Measurements from ENCODE around the gene PPP2R5C. TPM values are rescaled to one million over a fixed set of nuclear protein-coding genes. Genes with fewer than 3 reads are reported as not detected.

PPP2R5C gene
- total and polyA plus RNA-seq, 7 experiments from 2014 or later: 155 to 449 (median 382) TPM

- ATAC-seq: peak; percentile 66
- H3K4me1 ChIP-seq (ENCODE audit: control insufficient read depth in 2 of 2, insufficient read depth in 2 of 2, low read length in 2 of 2): no peaks in the 10 kb centered on the region
- peaks cover 0 to 20% (median 8%) of the 10 kb centered on the region in 5 donors for H3K36me3 Mint-ChIP-seq
- intact Hi-C loops (cut with micrococcal nuclease): no loop called here
- no peak overlapping the region for H3K4me3 Mint-ChIP-seq
- H3K27ac Mint-ChIP-seq: peak overlapping the region in 1 of 9 donors; percentile 49
- no peak overlapping the region for H3K27ac ChIP-seq (ENCODE audit: low read depth, low read length)
- ChIA-PET CTCF (no interaction called here), POLR2A (no interaction called here)
- peaks cover 0 to 1% (median 0%) of the 10 kb centered on the region in 11 donors for H3K9me3 Mint-ChIP-seq
- H3K4me1 Mint-ChIP-seq: no peaks in the 10 kb centered on the region
- H3K27me3 Mint-ChIP-seq: no peaks in the 10 kb centered on the region
- H3K9me3 ChIP-seq (ENCODE audit: control insufficient read depth in 2 of 3, low read length in 3 of 3): no peaks in the 10 kb centered on the region
- DNase-seq: no peak
- H3K4me3 ChIP-seq (ENCODE audit: low read length): no peak overlapping the region
- H3K36me3 ChIP-seq (ENCODE audit: control insufficient read depth in 2 of 3, insufficient read depth in 3 of 3, low read length in 3 of 3): peaks cover 3 to 49% (median 4%) of the 10 kb centered on the region in 3 experiments
- H3K27me3 ChIP-seq (ENCODE audit: control insufficient read depth in 2 of 2, insufficient read depth in 2 of 2, low read length in 2 of 2): no peaks in the 10 kb centered on the region
These were observed 166.3 kb downstream of the PPP2R5C start for GRCh38 chr14:101927859-101928258.

DNA sequence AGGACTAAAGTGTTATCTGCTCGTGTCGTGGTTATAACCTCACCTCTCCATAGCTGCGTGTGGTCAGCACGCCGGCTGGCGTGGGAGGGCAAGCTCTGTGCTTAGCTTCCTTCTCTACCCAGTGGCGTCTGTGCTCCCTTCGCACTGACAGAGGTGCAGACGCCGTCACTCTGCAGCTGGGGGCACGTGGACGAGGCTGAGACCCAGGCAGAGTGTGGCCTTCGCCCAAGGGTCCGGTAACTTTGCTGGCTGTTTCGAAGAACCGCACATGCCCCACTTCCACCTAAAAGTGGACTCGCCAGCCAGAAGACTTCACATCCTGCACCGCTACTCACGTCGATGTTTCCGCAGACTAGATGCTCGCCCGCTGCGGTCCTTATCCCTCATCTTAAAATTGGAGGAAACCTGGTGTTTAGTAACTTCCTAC is 166.9 kb downstream of the PPP2R5C start:
- H3K27ac Mint-ChIP-seq: peak overlapping the region in 3 of 9 donors; percentile 22 to 73 (median 49)
- intact Hi-C loops (cut with micrococcal nuclease): no loop called here
- CTCF ChIA-PET: no interaction called here

GRCh38 chr14:101929096-101929495 is 167.6 kb downstream of the PPP2R5C start:
- H3K9me3 Mint-ChIP-seq: peaks cover 0 to 1% (median 0%) of the 10 kb centered on the region in 11 donors
- POLR2A ChIA-PET: interaction anchor here (0.7 kb wide), 1 partner anchor 222 kb away, joined by 3 read pairs; no protein-coding TSS in a partner anchor
- H3K4me3 Mint-ChIP-seq: peak overlapping the region in 2 of 10 donors; percentile 28 to 32
- H3K27ac Mint-ChIP-seq: peak overlapping the region in 8 of 9 donors; percentile 6 to 83 (median 59)
- Histone ChIP-seq H3K9me3 (ENCODE audit: control insufficient read depth in 2 of 3, low read length in 3 of 3) (no peaks in the 10 kb centered on the region), H3K4me3 (ENCODE audit: low read length) (no peak overlapping the region), H3K27me3 (ENCODE audit: control insufficient read depth in 2 of 2, insufficient read depth in 2 of 2, low read length in 2 of 2) (no peaks in the 10 kb centered on the region), H3K27ac (ENCODE audit: low read depth, low read length) (no peak overlapping the region), H3K36me3 (ENCODE audit: control insufficient read depth in 2 of 3, insufficient read depth in 3 of 3, low read length in 3 of 3) (peaks cover 0 to 47% (median 4%) of the 10 kb centered on the region in 3 experiments), H3K4me1 (ENCODE audit: control insufficient read depth in 2 of 2, insufficient read depth in 2 of 2, low read length in 2 of 2) (no peaks in the 10 kb centered on the region)
- H3K27me3 Mint-ChIP-seq: no peaks in the 10 kb centered on the region
- no peaks in the 10 kb centered on the region for H3K4me1 Mint-ChIP-seq
- H3K36me3 Mint-ChIP-seq: peaks cover 0 to 17% (median 6%) of the 10 kb centered on the region in 5 donors
- ATAC-seq (no peak), DNase-seq (no peak)
- intact Hi-C loops (cut with micrococcal nuclease): no loop called here
- CTCF ChIA-PET: no interaction called here

More for the DNA sequence above, 166.9 kb downstream of the PPP2R5C start:
- H3K4me3 ChIP-seq (ENCODE audit: low read length): no peak overlapping the region
- peaks cover 0 to 47% (median 4%) of the 10 kb centered on the region in 3 experiments for H3K36me3 ChIP-seq (ENCODE audit: control insufficient read depth in 2 of 3, insufficient read depth in 3 of 3, low read length in 3 of 3)
- POLR2A ChIA-PET: no interaction called here
- H3K27me3 ChIP-seq (ENCODE audit: control insufficient read depth in 2 of 2, insufficient read depth in 2 of 2, low read length in 2 of 2): no peaks in the 10 kb centered on the region
- H3K4me1 Mint-ChIP-seq: no peaks in the 10 kb centered on the region
- no peaks in the 10 kb centered on the region for H3K27me3 Mint-ChIP-seq
- ATAC-seq (peak; percentile 37), DNase-seq (no peak)
- H3K4me1 ChIP-seq (ENCODE audit: control insufficient read depth in 2 of 2, insufficient read depth in 2 of 2, low read length in 2 of 2): no peaks in the 10 kb centered on the region
- peaks cover 0 to 1% (median 0%) of the 10 kb centered on the region in 11 donors for H3K9me3 Mint-ChIP-seq
- peak overlapping the region in 1 of 10 donors; percentile 23 for H3K4me3 Mint-ChIP-seq
- peaks cover 0 to 17% (median 6%) of the 10 kb centered on the region in 5 donors for H3K36me3 Mint-ChIP-seq
- H3K27ac ChIP-seq (ENCODE audit: low read depth, low read length): no peak overlapping the region
- H3K9me3 ChIP-seq (ENCODE audit: control insufficient read depth in 2 of 3, low read length in 3 of 3): no peaks in the 10 kb centered on the region

DNA sequence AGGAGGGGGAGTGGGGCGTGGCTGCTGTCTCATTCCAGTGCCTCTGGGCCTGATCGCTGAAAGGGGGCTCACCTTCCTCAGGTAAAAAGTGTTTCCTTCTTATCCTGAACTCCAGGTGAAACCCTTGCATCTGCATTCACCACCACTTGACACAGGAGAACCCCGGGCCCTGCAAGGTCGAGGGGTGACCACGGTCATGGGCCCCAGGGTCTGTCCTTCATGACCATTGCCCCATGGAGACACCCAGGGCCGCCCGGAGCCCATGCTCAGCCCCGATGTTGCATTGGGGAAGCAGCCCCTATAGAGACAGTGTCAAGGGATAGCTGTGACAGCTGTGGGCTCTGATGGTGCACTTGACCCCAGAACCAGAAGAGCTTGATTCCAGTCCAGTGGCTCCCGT is 168.4 kb downstream of the PPP2R5C start:
- H3K36me3 Mint-ChIP-seq: peaks cover 0 to 14% (median 2%) of the 10 kb centered on the region in 5 donors
- ChIA-PET POLR2A (no interaction called here), CTCF (no interaction called here)
- H3K4me1 ChIP-seq (ENCODE audit: control insufficient read depth in 2 of 2, insufficient read depth in 2 of 2, low read length in 2 of 2): no peaks in the 10 kb centered on the region
- no peaks in the 10 kb centered on the region for H3K27me3 Mint-ChIP-seq
- no peaks in the 10 kb centered on the region for H3K9me3 ChIP-seq (ENCODE audit: control insufficient read depth in 2 of 3, low read length in 3 of 3)
- H3K4me3 ChIP-seq (ENCODE audit: low read length): no peak overlapping the region
- H3K36me3 ChIP-seq (ENCODE audit: control insufficient read depth in 2 of 3, insufficient read depth in 3 of 3, low read length in 3 of 3): peaks cover 0 to 41% (median 4%) of the 10 kb centered on the region in 3 experiments
- H3K4me1 Mint-ChIP-seq: no peaks in the 10 kb centered on the region
- ATAC-seq (no peak), DNase-seq (no peak)
- H3K27ac ChIP-seq (ENCODE audit: low read depth, low read length): no peak overlapping the region
- H3K27me3 ChIP-seq (ENCODE audit: control insufficient read depth in 2 of 2, insufficient read depth in 2 of 2, low read length in 2 of 2): no peaks in the 10 kb centered on the region
- no peak overlapping the region for H3K4me3 Mint-ChIP-seq
- H3K9me3 Mint-ChIP-seq: peaks cover 0 to 1% (median 0%) of the 10 kb centered on the region in 11 donors
- intact Hi-C loops (cut with micrococcal nuclease): no loop called here
- H3K27ac Mint-ChIP-seq: peak overlapping the region in 8 of 9 donors; percentile 25 to 83 (median 56)

GRCh38 chr14:101932673-101933072 is 171.2 kb downstream of the PPP2R5C start:
- H3K27ac Mint-ChIP-seq: peak overlapping the region in 1 of 9 donors; percentile 17
- Histone ChIP-seq H3K4me1 (ENCODE audit: control insufficient read depth in 2 of 2, insufficient read depth in 2 of 2, low read length in 2 of 2) (no peaks in the 10 kb centered on the region), H3K36me3 (ENCODE audit: control insufficient read depth in 2 of 3, insufficient read depth in 3 of 3, low read length in 3 of 3) (peaks cover 0 to 17% (median 4%) of the 10 kb centered on the region in 3 experiments), H3K27ac (ENCODE audit: low read depth, low read length) (no peak overlapping the region), H3K27me3 (ENCODE audit: control insufficient read depth in 2 of 2, insufficient read depth in 2 of 2, low read length in 2 of 2) (no peaks in the 10 kb centered on the region), H3K4me3 (ENCODE audit: low read length) (no peak overlapping the region), H3K9me3 (ENCODE audit: control insufficient read depth in 2 of 3, low read length in 3 of 3) (no peaks in the 10 kb centered on the region)
- intact Hi-C loops (cut with micrococcal nuclease): no loop called here
- H3K9me3 Mint-ChIP-seq: peaks cover 0 to 1% (median 0%) of the 10 kb centered on the region in 11 donors
- H3K27me3 Mint-ChIP-seq: no peaks in the 10 kb centered on the region
- no peak overlapping the region for H3K4me3 Mint-ChIP-seq
- no peaks in the 10 kb centered on the region for H3K4me1 Mint-ChIP-seq
- DNase-seq (no peak), ATAC-seq (no peak)
- POLR2A ChIA-PET: no interaction called here
- peaks cover 0 to 12% (median 0%) of the 10 kb centered on the region in 5 donors for H3K36me3 Mint-ChIP-seq
- CTCF ChIA-PET: no interaction called here

- ChIA-PET CTCF (no interaction called here), POLR2A (no interaction called here)
- peaks cover 0 to 17% (median 4%) of the 10 kb centered on the region in 3 experiments for H3K36me3 ChIP-seq (ENCODE audit: control insufficient read depth in 2 of 3, insufficient read depth in 3 of 3, low read length in 3 of 3)
- Mint-ChIP-seq H3K9me3 (peaks cover 0 to 1% (median 0%) of the 10 kb centered on the region in 11 donors), H3K27me3 (peaks cover 0 to 3% (median 0%) of the 10 kb centered on the region in 5 donors), H3K4me3 (no peak overlapping the region), H3K27ac (peak overlapping the region in 1 of 9 donors; percentile 17), H3K4me1 (no peaks in the 10 kb centered on the region), H3K36me3 (peaks cover 0 to 11% (median 0%) of the 10 kb centered on the region in 5 donors)
- intact Hi-C loops (cut with micrococcal nuclease): no loop called here
- no peaks in the 10 kb centered on the region for H3K9me3 ChIP-seq (ENCODE audit: control insufficient read depth in 2 of 3, low read length in 3 of 3)
- H3K27ac ChIP-seq (ENCODE audit: low read depth, low read length): no peak overlapping the region
- DNase-seq (no peak), ATAC-seq (no peak)
- H3K4me3 ChIP-seq (ENCODE audit: low read length): no peak overlapping the region
- H3K4me1 ChIP-seq (ENCODE audit: control insufficient read depth in 2 of 2, insufficient read depth in 2 of 2, low read length in 2 of 2): no peaks in the 10 kb centered on the region
- H3K27me3 ChIP-seq (ENCODE audit: control insufficient read depth in 2 of 2, insufficient read depth in 2 of 2, low read length in 2 of 2): no peaks in the 10 kb centered on the region
These were observed 171.7 kb downstream of the PPP2R5C start for GRCh38 chr14:101933209-101933608.

DNA sequence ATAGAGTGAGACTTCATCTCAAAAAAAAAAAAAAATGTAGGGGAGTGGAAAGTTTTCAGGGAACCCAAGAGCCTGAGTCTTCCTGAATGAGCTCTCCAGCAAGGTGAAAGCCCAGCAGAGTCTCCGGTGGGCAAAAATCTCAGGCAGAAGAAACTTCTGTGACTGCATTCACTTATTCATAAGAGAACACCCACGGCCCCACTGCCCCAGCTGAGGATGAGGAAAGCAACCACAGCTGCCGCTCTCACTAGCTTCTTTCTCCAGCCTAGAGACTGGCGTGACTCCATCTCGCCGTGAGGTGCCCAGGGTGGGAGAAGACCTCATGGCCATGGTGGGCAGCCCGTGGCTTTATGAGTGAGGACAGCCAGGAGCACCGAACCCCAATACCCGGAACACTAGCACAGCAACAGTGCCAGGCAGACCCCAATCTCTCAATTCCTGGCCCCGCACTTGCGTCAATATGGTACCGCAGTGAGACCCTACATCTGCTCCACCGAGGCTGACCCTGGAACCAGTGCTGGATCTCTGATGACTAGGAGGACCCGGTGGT is 173.2 kb downstream of the PPP2R5C start:
- H3K4me1 ChIP-seq (ENCODE audit: control insufficient read depth in 2 of 2, insufficient read depth in 2 of 2, low read length in 2 of 2): peaks cover 0 to 4% of the 10 kb centered on the region in 2 donors
- Mint-ChIP-seq H3K27ac (no peak overlapping the region), H3K4me1 (peaks cover 0 to 6% (median 5%) of the 10 kb centered on the region in 7 donors), H3K4me3 (no peak overlapping the region), H3K36me3 (no peaks in the 10 kb centered on the region), H3K9me3 (no peaks in the 10 kb centered on the region), H3K27me3 (peaks cover 0 to 9% (median 7%) of the 10 kb centered on the region in 5 donors)
- H3K4me3 ChIP-seq (ENCODE audit: low read length): no peak overlapping the region
- H3K9me3 ChIP-seq (ENCODE audit: control insufficient read depth in 2 of 3, low read length in 3 of 3): no peaks in the 10 kb centered on the region
- CTCF ChIA-PET: no interaction called here
- POLR2A ChIA-PET: interaction anchor here (0.7 to 1.0 kb wide), 2 partner anchors 121 to 212 kb away, joined by 3 to 4 read pairs; no protein-coding TSS in a partner anchor
- no peaks in the 10 kb centered on the region for H3K27me3 ChIP-seq (ENCODE audit: control insufficient read depth in 2 of 2, insufficient read depth in 2 of 2, low read length in 2 of 2)
- intact Hi-C loops (cut with micrococcal nuclease): no loop called here
- no peak for ATAC-seq
- no peak for DNase-seq
- no peak overlapping the region for H3K27ac ChIP-seq (ENCODE audit: low read depth, low read length)
- peaks cover 0 to 3% (median 3%) of the 10 kb centered on the region in 3 experiments for H3K36me3 ChIP-seq (ENCODE audit: control insufficient read depth in 2 of 3, insufficient read depth in 3 of 3, low read length in 3 of 3)

All from naive thymus-derived CD4-positive, alpha-beta T cell (primary cell).